AG09319 (cell line): ENCODE measurements around the gene CATSPERB.

Source experiments
- DNase-seq: peaks from one replicate; pipeline ENCODE4 v3.0.0-alpha.2; 2010; ENCODE audit warnings: low read depth; ENCODE audit errors: extremely low read depth
- TF ChIP-seq, protein P1 (sequence below): IDR thresholded peaks from 2 replicates; pipeline ENCODE4 v1.5.1; 2011; ENCODE audit warnings: low read depth, mild to moderate bottlenecking, inconsistent platforms, low read length, moderate library complexity

CATSPERB gene

GRCh38 chr14:91716999-91717398 lies 14.9 kb downstream of the CATSPERB start:
- TF ChIP-seq, protein P1, sequence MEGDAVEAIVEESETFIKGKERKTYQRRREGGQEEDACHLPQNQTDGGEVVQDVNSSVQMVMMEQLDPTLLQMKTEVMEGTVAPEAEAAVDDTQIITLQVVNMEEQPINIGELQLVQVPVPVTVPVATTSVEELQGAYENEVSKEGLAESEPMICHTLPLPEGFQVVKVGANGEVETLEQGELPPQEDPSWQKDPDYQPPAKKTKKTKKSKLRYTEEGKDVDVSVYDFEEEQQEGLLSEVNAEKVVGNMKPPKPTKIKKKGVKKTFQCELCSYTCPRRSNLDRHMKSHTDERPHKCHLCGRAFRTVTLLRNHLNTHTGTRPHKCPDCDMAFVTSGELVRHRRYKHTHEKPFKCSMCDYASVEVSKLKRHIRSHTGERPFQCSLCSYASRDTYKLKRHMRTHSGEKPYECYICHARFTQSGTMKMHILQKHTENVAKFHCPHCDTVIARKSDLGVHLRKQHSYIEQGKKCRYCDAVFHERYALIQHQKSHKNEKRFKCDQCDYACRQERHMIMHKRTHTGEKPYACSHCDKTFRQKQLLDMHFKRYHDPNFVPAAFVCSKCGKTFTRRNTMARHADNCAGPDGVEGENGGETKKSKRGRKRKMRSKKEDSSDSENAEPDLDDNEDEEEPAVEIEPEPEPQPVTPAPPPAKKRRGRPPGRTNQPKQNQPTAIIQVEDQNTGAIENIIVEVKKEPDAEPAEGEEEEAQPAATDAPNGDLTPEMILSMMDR = no peak
- no peak for DNase-seq

GRCh38 chr14:91714805-91715204 lies 17.1 kb downstream of the CATSPERB start:
- no peak for DNase-seq
- TF ChIP-seq, protein P1 = no peak; the same call in none of the 2 replicates

GRCh38 chr14:91708795-91709194 lies 23.1 kb downstream of the CATSPERB start:
- DNase-seq = no peak
- TF ChIP-seq, protein P1 = no peak

DNA sequence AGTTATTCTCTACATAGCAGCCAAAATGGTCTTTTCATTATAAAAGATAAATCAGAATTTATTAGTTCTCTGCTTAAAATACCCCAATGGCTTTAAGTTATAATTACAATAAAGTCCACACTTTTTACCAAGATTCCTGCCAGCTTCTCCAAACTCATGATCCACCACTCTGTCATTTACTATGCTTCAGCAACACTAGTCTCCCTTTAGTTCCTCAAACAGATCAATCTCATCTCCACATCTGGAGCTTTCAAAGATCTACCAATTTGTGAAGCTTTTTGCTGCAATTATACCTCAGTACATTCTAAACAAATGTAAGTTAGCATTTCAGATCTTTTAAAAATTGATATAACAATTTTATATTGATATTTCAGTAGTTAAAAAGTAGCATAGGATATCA lies 24.9 kb downstream of the CATSPERB start:
- no peak for DNase-seq
- TF ChIP-seq, protein P1 = no peak

- DNase-seq = no peak
- TF ChIP-seq, protein P1 = no peak
Observed at GRCh38 chr14:91694643-91695042, 37.2 kb downstream of the CATSPERB start.

- DNase-seq = no peak
- TF ChIP-seq, protein P1 = no peak
Observed at GRCh38 chr14:91693346-91693745, 38.5 kb downstream of the CATSPERB start.

- TF ChIP-seq, protein P1 = no peak
- no peak for DNase-seq
Observed at GRCh38 chr14:91692075-91692474, 39.8 kb downstream of the CATSPERB start.
